ENCODE results near the gene RFLNA.

The RFLNA gene

DNA sequence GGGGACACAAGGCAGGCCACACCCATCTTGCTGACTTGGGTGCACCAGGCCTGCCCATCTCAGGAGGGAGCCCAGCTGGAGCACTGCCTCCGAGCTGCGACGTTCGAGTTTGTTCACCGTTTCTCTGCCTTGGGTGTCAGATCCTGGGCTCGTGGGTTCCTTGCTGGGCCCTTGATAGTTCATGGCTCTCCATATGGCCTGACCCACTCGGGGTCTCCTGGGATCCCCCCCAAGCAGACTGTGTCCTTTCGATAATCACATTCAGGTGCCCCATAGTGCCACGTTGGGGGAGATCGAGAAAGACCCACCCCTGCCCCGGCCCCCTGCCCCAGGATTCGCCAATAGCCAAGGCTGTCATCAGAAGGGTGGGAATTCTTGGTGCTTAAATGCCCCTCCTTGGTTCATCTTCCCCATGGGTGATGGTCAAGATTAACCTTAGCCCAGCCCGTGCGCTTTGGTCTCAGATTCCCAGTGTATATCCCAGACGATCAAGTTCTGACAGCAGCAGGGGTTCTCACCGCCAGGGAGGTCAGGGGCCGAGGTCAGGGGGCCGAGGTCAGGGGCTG lies 7.4 kb downstream of the RFLNA start:
- Histone ChIP-seq H3K4me1 (ENCODE audit: control insufficient read depth in 1 of 2, insufficient read depth in 2 of 2, low read length in 2 of 2) (no peaks in the 10 kb centered on the region), H3K9me3 (ENCODE audit: insufficient read depth, low read depth, low read length) (peaks cover 5% of the 10 kb centered on the region), H3K9ac (ENCODE audit: low read length) (no peak overlapping the region), H2BK120ac (ENCODE audit: insufficient read depth, low read length, poor library complexity) (no peak overlapping the region), H3K79me1 (ENCODE audit: low read length) (no peaks in the 10 kb centered on the region), H2BK12ac (ENCODE audit: low read length) (no peak overlapping the region), H3K27ac (ENCODE audit: low read depth, low read length) (no peak overlapping the region), H3K27me3 (ENCODE audit: insufficient read depth, low read length) (no peaks in the 10 kb centered on the region), H2AFZ (ENCODE audit: insufficient read depth, low read length, poor library complexity) (no peak overlapping the region), H3K14ac (ENCODE audit: low read length) (no peak overlapping the region), H3K23ac (ENCODE audit: low read length) (no peak overlapping the region), H4K12ac (ENCODE audit: low read depth, low read length) (no peak overlapping the region), H3K4me2 (ENCODE audit: low read length) (no peak overlapping the region), H3K4ac (ENCODE audit: low read depth, low read length) (no peak overlapping the region), H3K79me2 (ENCODE audit: control insufficient read depth, insufficient read depth, low read length, poor library complexity) (no peaks in the 10 kb centered on the region), H3K36me3 (ENCODE audit: control insufficient read depth in 1 of 2, insufficient read depth in 2 of 2, low read length in 2 of 2) (no peaks in the 10 kb centered on the region), H2AK5ac (ENCODE audit: low read length) (no peak overlapping the region), H2BK5ac (ENCODE audit: low read depth, low read length, poor library complexity) (no peak overlapping the region), H4K91ac (ENCODE audit: low read depth, low read length) (no peak overlapping the region), H3K18ac (ENCODE audit: low read length) (no peak overlapping the region), H4K8ac (ENCODE audit: low read depth, low read length) (no peak overlapping the region), H3K4me3 (ENCODE audit: low read depth, low read length) (no peak overlapping the region)
- WGBS (ENCODE audit: extremely low coverage, insufficient coverage, insufficient read length), result no CpG with 5 or more reads among the region's 18 CpGs
- DNase-seq, result no peak

DNA sequence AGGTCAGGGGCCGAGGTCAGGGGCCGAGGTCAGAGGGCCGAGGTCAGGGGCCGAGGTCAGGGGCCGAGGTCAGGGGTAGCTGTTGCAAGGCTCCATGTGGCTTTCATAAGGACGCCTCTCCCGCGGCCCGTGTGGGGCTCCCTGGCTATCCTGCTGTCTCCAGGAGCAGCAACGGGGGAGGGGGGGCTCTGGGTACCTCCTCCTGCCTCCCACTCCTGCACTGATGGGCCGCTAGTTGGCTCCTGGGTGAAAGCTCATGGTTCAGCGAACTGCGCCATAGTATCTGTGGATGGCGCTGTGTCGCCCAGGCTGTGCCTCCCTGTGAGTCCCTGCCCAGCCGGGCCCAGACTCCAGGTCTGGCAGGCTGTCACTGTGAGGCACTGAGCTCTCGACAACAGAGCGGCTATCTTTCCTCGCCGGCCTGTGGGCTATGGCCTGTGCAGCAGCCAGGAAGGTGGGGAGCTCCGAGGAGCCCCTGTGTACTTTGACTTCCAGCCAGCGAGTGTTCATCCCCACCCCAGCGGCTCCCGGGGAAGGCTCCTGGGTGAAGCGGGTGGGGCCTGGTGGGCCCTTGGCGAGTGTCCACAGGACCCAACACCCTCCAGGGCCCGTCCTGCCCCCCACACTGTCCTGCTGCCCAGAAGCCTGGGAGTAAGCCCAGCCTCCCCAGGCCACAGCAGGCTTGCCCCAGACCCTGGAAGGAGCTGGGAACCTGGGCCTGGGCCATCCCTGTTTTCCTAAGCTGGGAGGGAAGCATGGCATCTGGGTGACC lies 8.1 kb downstream of the RFLNA start:
- H2AFZ ChIP-seq (ENCODE audit: insufficient read depth, low read length, poor library complexity), result no peak overlapping the region

DNA sequence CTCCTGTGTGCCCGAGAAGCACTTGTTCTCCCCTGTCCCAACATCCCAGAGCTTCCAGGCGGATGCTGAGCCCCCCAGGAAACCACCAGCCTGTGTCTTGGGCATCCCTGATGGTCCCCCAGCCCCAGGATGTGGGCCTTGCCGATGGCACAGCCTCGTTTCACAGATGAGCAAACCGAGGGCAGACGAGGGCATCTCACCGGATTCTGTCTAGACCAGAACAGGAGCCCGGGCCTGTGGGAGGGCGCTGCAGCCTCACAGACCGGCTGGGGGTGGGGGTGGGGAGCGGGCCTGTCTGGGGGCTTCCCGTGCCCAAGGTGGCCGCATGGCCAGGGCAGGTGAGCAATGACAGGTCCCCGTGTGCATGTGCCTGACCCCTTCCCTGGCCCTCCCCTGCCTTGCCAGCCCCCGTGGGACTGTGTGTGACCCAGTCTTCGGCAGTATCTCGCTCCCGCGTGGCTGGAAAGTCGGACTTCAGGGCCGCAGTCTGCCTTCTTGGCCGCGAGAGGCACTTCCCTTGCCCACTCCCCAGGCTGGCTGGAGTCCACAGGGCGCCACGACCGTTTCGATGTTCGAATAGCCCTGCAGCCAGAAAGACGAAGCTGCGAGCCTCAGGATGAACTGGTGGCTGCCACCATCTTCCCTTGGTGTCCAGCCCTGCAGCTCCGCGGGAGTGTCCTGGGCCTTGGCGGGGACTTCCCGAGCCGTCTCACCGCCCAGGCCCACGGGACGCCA lies 8.9 kb downstream of the RFLNA start:
- no peak overlapping the region for H4K8ac ChIP-seq (ENCODE audit: low read depth, low read length)
- DNase-seq, result no peak
- no peaks in the 10 kb centered on the region for H3K27me3 ChIP-seq (ENCODE audit: insufficient read depth, low read length)
- no peak overlapping the region for H3K4ac ChIP-seq (ENCODE audit: low read depth, low read length)
- no peak overlapping the region for H3K14ac ChIP-seq (ENCODE audit: low read length)
- no peak overlapping the region for H2BK120ac ChIP-seq (ENCODE audit: insufficient read depth, low read length, poor library complexity)
- no peak overlapping the region for H3K27ac ChIP-seq (ENCODE audit: low read depth, low read length)
- H3K36me3 ChIP-seq (ENCODE audit: control insufficient read depth in 1 of 2, insufficient read depth in 2 of 2, low read length in 2 of 2), result no peaks in the 10 kb centered on the region
- no peaks in the 10 kb centered on the region for H3K79me1 ChIP-seq (ENCODE audit: low read length)
- no peak overlapping the region for H4K12ac ChIP-seq (ENCODE audit: low read depth, low read length)
- no peaks in the 10 kb centered on the region for H3K79me2 ChIP-seq (ENCODE audit: control insufficient read depth, insufficient read depth, low read length, poor library complexity)
- H2BK12ac ChIP-seq (ENCODE audit: low read length), result no peak overlapping the region
- no peak overlapping the region for H3K18ac ChIP-seq (ENCODE audit: low read length)
- no peak overlapping the region for H3K23ac ChIP-seq (ENCODE audit: low read length)
- no peak overlapping the region for H3K4me3 ChIP-seq (ENCODE audit: low read depth, low read length)
- H2AFZ ChIP-seq (ENCODE audit: insufficient read depth, low read length, poor library complexity), result no peak overlapping the region
- H3K4me2 ChIP-seq (ENCODE audit: low read length), result no peak overlapping the region
- H3K9ac ChIP-seq (ENCODE audit: low read length), result no peak overlapping the region
- no peaks in the 10 kb centered on the region for H3K4me1 ChIP-seq (ENCODE audit: control insufficient read depth in 1 of 2, insufficient read depth in 2 of 2, low read length in 2 of 2)
- no peak overlapping the region for H4K91ac ChIP-seq (ENCODE audit: low read depth, low read length)
- H2BK5ac ChIP-seq (ENCODE audit: low read depth, low read length, poor library complexity), result no peak overlapping the region
- no peak overlapping the region for H2AK5ac ChIP-seq (ENCODE audit: low read length)
- no CpG with 5 or more reads among the region's 38 CpGs for WGBS (ENCODE audit: extremely low coverage, insufficient coverage, insufficient read length)
- no peaks in the 10 kb centered on the region for H3K9me3 ChIP-seq (ENCODE audit: insufficient read depth, low read depth, low read length)

More for the DNA sequence above, 8.1 kb downstream of the RFLNA start:
- no peak overlapping the region for H4K12ac ChIP-seq (ENCODE audit: low read depth, low read length)
- WGBS (ENCODE audit: extremely low coverage, insufficient coverage, insufficient read length), result no CpG with 5 or more reads among the region's 27 CpGs
- H3K4ac ChIP-seq (ENCODE audit: low read depth, low read length), result no peak overlapping the region
- no peak overlapping the region for H4K8ac ChIP-seq (ENCODE audit: low read depth, low read length)
- no peak overlapping the region for H3K18ac ChIP-seq (ENCODE audit: low read length)
- no peak overlapping the region for H2AK5ac ChIP-seq (ENCODE audit: low read length)
- H2BK12ac ChIP-seq (ENCODE audit: low read length), result no peak overlapping the region
- H3K4me3 ChIP-seq (ENCODE audit: low read depth, low read length), result no peak overlapping the region
- no peak for DNase-seq
- no peak overlapping the region for H3K23ac ChIP-seq (ENCODE audit: low read length)
- H3K79me1 ChIP-seq (ENCODE audit: low read length), result no peaks in the 10 kb centered on the region
- H4K91ac ChIP-seq (ENCODE audit: low read depth, low read length), result no peak overlapping the region
- no peaks in the 10 kb centered on the region for H3K36me3 ChIP-seq (ENCODE audit: control insufficient read depth in 1 of 2, insufficient read depth in 2 of 2, low read length in 2 of 2)
- H3K4me2 ChIP-seq (ENCODE audit: low read length), result no peak overlapping the region
- H3K9me3 ChIP-seq (ENCODE audit: insufficient read depth, low read depth, low read length), result peaks cover 5% of the 10 kb centered on the region
- no peak overlapping the region for H3K27ac ChIP-seq (ENCODE audit: low read depth, low read length)
- no peak overlapping the region for H3K9ac ChIP-seq (ENCODE audit: low read length)
- H3K14ac ChIP-seq (ENCODE audit: low read length), result no peak overlapping the region
- H3K4me1 ChIP-seq (ENCODE audit: control insufficient read depth in 1 of 2, insufficient read depth in 2 of 2, low read length in 2 of 2), result no peaks in the 10 kb centered on the region
- H2BK120ac ChIP-seq (ENCODE audit: insufficient read depth, low read length, poor library complexity), result no peak overlapping the region
- no peak overlapping the region for H2BK5ac ChIP-seq (ENCODE audit: low read depth, low read length, poor library complexity)
- H3K27me3 ChIP-seq (ENCODE audit: insufficient read depth, low read length), result no peaks in the 10 kb centered on the region
- no peaks in the 10 kb centered on the region for H3K79me2 ChIP-seq (ENCODE audit: control insufficient read depth, insufficient read depth, low read length, poor library complexity)

DNA sequence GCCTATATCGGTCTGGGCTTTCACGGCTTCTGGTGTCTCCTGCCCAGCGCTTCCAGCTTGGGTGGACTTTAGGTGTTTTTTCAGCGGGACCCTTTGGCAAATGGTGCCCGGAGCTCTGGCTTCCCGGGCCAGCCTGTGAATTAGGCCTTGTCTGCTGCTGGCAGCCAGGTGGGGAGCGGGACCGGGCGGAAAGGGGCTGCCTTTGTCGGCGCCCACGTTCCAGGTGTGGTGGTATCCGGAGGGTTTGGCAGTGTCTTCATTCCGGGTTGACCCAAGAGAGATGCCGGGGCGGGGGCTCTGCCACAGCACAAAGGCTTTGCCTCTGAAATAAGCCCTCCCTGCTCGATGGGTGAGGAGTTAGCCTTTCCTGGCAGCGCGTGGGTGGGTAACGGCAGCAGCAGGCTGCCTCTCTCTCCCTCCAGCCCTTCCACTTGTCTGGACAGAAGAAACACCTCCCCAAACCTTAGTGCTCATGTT lies 9.5 kb downstream of the RFLNA start:
- Histone ChIP-seq H2AK5ac (ENCODE audit: low read length) (no peak overlapping the region), H3K23ac (ENCODE audit: low read length) (no peak overlapping the region)

More for the DNA sequence above, 9.5 kb downstream of the RFLNA start:
- no peak overlapping the region for H3K9ac ChIP-seq (ENCODE audit: low read length)
- H4K8ac ChIP-seq (ENCODE audit: low read depth, low read length), result no peak overlapping the region
- H3K79me2 ChIP-seq (ENCODE audit: control insufficient read depth, insufficient read depth, low read length, poor library complexity), result no peaks in the 10 kb centered on the region
- no peak overlapping the region for H3K18ac ChIP-seq (ENCODE audit: low read length)
- H2BK120ac ChIP-seq (ENCODE audit: insufficient read depth, low read length, poor library complexity), result no peak overlapping the region
- no peak overlapping the region for H2AFZ ChIP-seq (ENCODE audit: insufficient read depth, low read length, poor library complexity)
- no peak overlapping the region for H3K4ac ChIP-seq (ENCODE audit: low read depth, low read length)
- no CpG with 5 or more reads among the region's 20 CpGs for WGBS (ENCODE audit: extremely low coverage, insufficient coverage, insufficient read length)
- no peak overlapping the region for H3K4me2 ChIP-seq (ENCODE audit: low read length)
- H3K4me3 ChIP-seq (ENCODE audit: low read depth, low read length), result no peak overlapping the region
- H4K91ac ChIP-seq (ENCODE audit: low read depth, low read length), result no peak overlapping the region
- no peaks in the 10 kb centered on the region for H3K79me1 ChIP-seq (ENCODE audit: low read length)
- H4K12ac ChIP-seq (ENCODE audit: low read depth, low read length), result no peak overlapping the region
- H3K27ac ChIP-seq (ENCODE audit: low read depth, low read length), result no peak overlapping the region
- no peak for DNase-seq
- H3K14ac ChIP-seq (ENCODE audit: low read length), result no peak overlapping the region
- H3K9me3 ChIP-seq (ENCODE audit: insufficient read depth, low read depth, low read length), result no peaks in the 10 kb centered on the region
- H2BK5ac ChIP-seq (ENCODE audit: low read depth, low read length, poor library complexity), result no peak overlapping the region
- H3K27me3 ChIP-seq (ENCODE audit: insufficient read depth, low read length), result no peaks in the 10 kb centered on the region
- no peaks in the 10 kb centered on the region for H3K4me1 ChIP-seq (ENCODE audit: control insufficient read depth in 1 of 2, insufficient read depth in 2 of 2, low read length in 2 of 2)
- H2BK12ac ChIP-seq (ENCODE audit: low read length), result no peak overlapping the region
- no peaks in the 10 kb centered on the region for H3K36me3 ChIP-seq (ENCODE audit: control insufficient read depth in 1 of 2, insufficient read depth in 2 of 2, low read length in 2 of 2)

Data from trophoblast cell (in vitro differentiated cells and primary cell).